Measurements from ENCODE around the gene PACS1.

PACS1 gene

DNA sequence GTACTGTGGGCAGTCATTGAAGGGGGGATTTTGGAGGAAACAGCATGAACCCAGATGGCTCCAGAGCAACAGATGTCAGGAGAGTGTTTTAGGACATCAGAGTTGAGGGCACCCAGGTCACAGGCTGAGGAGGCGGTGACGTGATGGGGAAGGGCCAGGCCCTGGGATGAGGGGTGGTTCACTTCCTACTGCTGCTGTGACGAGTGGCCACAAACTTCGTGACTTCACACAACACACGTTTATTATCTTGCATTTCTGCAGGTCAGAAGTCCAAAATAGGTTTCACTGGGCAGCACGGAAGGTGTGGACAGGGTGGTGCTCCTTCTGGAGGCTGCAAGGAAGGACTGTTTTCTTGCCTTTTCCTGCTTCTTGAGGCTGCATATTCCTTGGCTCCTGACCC lies 120.7 kb downstream of the PACS1 start:
- no peak for DNase-seq

DNA sequence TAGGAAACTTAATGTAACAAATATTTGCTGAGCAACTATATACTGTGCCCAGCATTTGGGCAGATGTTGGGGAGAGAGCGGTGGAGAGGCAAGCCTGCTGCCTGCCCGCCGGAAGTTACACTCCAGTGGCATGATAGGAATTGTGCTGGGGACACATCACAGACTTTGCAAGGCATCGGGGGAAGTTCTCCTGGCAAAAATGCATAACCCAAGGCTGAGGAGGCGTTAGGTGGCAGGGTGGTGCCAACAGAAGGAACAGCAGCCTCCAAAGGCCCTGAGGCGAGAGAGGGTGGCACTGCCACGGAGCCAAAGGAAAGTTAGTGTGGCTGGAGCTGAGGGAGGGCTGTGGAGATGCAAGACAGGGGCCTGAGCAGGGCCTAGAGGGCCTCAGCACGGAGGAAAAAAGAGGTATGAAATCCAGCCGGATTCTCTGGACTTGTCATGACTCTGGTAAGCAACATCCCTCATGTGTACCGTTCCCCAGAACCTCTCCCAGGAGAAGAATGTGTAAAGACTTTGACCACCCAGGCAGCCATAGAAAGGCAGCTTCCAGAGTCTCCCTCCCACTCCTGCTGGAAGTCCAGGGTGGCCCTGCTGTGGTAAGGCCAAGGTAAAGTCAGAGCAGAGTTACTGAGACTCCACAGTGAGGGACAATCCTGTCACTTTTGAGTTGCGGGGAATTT lies 122.2 kb downstream of the PACS1 start:
- no peak for DNase-seq

DNA sequence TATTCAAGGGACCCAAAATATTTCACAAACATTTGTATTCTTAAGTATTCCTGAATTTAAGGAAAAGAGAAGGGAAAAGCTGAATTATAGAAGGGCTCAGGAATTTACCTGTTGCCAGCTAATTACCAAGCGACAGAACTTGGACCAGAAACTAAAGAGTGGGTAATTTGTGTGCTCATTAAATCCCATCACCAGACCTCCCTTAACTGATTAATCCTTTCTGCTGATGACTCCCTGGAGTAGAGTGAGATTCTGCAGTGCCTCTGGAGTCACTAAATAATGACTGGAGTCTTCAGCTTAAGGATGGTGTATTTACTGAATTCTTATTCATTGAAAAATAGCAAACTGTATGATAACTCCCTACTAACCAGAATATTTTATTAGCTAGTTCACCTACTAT lies 124.3 kb downstream of the PACS1 start:
- no peak for DNase-seq

DNA sequence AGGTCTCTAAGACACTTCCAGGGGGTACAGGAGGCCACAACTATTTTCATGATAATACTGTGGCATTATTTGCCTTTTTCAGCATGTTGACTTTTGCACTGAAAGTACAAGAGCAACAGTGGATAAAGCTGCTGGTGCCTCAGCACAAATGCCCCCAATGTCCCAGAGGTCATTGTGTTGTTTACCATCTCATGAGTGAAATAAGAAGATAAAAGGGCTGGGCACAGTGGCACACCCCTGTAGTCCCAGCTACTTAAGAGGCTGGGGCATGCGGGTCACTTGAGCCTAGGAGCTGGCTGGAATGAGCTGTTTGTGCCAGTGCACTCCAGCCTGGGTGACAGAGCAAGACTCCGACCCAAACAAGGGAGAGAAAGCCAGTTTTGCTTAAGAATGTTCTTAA lies 125.8 kb downstream of the PACS1 start:
- no peak for DNase-seq

DNA sequence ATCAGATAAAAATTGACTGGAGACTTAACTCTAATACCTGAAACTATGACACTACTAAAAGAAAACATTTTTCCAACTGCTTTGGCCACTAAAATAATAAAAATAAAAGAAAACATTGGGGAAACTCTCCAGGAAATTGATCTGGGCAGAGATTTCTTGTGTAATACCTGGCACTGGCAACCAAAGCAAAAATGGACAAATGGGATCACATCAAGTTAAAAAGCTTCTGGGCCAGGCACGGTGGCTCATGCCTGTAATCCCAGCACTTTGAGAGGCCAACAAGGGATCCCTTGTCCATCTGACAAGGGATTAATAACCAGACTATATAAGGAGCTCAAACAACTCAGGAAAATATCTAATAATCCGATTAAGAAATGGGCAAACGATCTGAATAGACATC lies 133.8 kb downstream of the PACS1 start:
- DNase-seq: no peak

DNA sequence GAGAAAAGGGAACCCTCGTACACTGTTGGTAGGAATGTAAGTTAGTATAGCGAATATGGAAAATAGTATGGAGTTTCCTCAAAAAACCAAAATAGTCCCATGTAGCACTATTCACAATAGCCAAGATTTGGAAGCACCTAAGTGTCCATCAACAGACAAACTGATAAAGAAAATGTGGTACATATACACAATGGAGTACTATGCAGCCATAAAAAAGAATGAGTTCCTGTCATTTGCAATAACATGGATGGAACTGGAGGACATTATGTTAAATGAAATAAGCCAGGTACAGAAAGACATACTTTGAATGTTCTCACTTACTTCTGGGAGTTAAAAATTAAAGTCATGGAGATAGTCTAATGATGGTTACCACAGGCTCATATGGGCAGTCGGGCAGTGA lies 134.3 kb downstream of the PACS1 start:
- DNase-seq: no peak

DNA sequence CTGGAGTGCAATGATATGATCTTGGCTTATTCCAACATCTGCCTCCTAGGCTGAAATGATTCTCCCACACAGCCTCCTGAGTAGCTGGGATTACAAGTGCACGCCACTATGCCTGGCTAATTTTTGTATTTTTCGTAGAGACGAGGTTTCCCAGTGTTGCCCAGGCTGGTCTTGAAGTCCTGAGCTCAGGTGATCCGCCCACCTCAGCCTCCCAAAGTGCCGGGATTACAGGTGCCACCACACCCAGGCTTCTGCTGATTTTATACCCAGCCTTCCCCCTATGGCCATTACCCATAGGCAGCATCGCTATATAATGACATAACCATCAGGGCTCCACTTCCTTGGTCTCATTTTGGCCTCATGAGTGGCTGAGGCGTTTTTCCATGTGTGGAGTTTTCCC lies 137.7 kb downstream of the PACS1 start:
- DNase-seq: no peak

DNA sequence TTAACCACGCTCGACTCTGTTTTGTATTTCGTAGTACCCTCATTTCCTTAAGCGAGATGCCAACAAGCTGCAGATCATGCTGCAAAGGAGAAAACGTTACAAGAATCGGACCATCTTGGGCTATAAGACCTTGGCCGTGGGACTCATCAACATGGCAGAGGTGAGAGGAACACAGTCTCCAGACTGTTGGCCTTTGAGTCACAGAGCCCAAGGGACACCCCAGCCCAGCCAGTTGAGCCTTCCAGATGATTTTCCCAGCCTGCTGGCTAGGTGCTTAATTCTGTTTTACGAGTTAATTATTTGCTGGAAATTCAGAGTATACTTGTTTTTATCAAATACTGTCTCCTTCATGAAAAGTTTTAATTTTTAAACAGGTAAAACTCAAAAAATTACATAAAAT lies 141.0 kb downstream of the PACS1 start:
- DNase-seq: no peak

DNA sequence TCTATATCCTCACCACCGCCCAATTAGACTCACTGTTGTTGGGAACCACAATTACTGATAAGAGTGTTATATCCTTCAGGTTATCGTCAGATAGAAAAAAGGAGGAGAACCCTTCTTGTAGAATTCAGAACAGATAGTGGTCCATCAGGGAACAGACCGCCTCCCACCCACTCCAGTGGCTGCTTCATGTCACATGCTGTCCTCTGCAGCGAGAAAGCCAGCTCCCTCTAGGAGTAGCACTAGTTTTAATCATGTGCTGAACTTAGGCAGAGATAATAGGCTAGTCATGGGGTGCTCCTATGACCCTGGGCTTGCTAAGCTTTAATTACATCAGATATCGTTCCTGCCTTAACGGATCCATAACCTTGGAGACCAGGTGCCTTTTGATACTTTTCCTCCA lies 146.8 kb downstream of the PACS1 start:
- DNase-seq: no peak

DNA sequence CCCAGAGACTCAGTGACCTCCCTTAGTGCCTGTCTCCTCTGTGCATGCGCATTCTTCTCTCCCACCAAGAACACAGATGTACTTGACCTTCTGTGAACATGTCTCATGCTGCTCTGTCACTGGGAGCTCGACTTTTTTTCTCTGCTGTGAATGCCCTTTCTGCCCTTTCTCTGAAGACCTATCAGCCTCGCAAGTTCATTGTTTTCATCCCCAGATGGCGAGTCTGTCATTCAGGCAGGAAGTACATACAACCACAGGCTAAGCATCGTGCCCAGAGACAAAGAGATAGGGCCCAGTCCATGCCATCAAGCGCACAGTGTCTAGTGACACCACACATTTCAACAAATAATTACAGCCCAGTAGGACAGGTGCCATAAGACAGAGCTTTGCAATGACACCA lies 148.0 kb downstream of the PACS1 start:
- DNase-seq: no peak

DNA sequence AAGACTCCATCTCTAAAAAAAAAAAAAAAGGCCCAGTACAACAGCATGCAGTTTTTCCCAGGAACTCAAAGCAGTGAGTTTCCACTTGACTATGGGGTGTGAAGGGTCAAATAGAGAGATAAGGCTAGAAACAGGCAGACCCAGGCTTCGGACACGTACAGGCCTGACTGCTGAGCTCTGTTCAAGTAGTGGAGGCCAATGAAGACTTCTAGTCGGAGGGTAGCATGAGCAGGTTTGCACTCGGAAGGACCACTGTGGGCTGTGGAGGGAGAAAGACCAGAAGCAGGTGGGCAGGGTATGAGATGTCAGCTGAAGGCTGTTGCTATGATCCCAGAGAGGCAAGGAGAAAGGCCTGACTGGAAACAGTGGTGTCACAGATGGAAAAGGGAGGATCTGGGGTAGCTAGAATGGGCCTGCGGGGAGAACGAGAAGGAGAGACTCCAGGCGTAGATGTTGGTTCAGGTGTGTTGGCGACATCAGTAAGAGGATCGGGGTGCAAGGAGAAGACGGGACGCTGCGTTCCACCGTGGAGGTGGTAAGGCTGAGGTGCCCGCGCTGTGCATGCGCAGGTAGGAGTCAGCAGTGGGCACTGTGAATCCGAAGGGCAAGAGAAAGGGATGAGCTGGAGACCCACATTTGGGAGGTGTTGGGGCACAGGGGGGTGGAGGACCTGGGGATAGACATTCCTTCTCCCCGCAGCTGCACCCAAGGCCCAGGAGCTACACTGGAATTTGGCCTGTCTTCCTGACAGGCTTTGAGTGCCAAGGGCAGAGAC lies 149.0 kb downstream of the PACS1 start:
- DNase-seq: no peak

DNA sequence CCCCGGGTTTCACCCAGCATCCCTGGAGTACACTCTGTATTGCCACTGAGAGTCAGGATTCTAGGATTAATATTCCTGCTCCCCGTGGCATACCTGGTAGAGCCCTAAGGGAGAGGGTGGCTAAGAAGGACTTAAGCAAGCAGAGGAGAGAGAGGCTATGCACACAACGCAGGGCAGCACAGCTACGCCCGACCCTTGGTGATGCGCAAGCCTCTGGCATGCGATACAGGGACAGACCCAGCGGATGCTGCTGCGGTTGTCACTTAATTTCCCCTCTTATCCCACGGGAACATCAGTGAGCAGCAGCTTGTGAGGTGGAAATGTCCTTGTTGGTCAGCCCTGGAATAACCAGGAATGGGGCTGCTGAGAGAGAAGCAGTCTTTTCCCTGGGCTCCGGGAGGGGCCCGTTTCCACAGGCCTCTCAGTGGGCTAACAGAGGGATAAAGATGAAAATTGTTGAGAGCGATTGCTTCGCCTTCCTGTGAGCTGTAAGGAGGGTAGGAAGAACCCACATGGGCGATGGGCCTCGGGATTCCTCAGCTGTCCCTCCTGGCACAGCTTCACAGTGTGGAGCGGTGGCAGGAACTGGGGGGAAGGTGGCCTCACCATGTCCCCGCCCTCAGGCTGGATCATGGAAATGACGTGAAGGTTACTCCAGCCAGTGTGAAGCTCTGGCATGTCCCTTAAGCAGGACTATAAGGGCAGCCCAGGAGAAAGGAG lies 149.9 kb downstream of the PACS1 start:
- DNase-seq: no peak

DNA sequence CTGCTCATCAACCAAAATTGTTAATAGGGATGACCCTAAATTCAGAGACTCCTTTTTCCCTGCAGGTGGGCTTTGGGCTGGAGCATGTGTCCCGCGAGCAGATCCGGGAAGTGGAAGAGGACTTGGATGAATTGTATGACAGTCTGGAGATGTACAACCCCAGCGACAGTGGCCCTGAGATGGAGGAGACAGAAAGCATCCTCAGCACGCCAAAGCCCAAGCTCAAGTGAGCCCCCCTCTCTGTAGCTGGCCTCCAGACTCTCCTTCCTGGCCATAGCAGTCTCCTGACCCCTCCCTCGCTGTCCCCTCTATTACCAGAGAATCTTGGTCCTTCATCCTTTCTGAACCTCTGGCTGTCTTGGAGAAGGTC lies 150.5 kb downstream of the PACS1 start:
- DNase-seq: no peak

DNA sequence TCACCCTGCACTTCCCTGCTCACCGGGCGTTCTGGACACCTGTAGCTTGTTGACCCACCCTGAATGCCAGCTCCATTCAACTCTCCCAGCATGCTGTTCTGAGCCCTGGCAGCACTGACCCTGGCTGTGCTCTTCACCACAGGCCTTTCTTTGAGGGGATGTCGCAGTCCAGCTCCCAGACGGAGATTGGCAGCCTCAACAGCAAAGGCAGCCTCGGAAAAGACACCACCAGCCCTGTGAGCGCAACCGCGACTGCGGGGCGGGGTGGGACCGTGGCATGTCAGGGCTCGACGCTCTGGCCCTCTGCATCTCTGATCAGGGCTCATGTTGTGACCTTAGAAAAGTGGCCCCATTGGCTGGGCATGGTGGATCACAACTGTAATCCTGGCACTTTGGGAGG lies 150.9 kb downstream of the PACS1 start:
- DNase-seq: no peak

DNA sequence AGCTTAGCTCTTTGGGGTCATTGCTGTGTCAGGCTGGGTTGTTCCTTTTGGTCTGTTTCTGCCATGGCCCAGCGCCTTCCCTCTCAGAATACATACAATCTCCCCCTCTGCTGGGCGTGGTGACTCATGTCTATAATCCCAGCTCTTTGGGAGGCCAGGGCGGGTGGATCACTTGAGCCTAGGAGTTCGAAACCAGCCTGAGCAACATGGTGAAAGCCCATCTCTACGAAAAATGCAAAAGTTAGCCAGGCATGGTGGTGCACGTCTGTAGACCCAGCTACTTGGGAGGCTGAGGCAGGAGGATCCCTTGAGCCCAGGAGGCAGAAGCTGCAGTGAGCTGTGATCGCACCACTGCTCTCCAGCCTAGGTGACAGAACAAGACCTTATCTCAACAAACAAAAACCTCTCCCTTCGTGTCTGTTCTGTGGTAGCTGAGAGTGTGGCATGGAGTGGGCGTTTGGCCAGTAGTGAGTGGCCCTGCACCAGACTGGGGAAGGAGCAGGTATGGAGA lies 151.7 kb downstream of the PACS1 start:
- DNase-seq: no peak

DNA sequence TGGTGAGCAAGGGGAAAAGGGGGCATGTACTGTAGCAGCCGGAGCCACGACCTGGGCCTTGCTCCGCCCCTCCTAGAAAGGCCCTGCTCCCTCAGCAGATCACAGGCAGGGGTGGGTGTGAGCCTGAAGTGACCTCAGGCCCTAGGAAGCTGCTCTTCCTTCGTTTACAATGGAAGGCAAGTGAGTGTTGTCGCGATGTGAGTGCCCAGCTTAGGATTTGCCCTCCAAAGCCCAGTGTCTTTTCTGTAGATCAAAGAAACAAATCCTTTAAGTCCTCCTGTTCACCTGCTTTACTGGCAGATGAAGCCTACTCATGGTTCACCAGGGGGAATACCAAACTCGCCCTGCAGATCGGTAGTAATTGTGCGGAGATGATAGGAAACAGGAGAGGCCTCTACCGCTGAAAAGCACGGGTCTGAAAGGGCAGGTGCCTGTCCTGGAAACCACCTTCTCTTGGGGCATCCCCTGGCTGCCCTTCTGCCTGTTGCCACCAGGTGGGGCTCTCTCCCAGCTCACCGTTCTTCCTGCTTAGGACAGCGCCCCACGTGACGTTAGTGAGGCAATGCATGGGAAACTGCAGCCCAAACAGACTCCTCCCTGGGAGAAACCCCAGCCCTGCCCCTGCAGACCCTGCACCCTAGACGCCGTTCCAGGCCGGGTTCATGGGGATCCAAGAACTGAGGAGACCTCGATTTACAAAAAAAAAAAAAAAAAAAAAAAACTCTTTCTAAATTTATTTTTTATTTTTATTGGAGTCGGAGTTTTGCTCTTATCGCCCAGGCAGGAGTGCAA lies 152.5 kb downstream of the PACS1 start:
- peak; percentile 97 for DNase-seq

DNA sequence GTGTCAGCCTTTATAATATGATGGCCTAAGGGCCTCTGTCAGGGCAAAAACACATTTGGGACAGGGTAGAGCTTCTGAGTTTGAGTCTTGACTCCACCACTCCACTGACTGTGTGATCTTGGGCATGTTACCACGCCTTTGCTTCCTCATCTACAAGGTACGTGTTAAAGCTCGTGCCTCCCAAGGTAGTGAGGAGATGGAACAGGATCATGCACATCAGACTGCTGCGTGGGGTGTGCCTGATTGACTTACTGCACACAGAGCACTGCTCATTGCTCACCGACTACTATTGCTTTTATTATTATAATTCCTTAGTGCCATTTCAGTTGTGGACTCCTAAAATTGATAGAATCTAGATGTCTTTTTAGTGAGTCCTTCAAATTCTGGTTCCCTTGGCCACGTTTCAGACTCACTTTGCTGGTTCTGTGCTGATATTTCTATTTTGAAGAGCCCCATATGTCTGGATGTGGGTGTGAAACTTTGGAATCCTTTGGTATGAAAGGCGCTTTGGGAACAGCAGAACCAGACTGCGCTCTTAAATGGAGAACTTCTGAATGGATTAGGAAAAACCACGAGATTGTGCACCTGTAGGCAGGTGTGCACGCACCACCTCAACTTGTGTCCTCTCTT lies 154.3 kb downstream of the PACS1 start:
- no peak for DNase-seq

DNA sequence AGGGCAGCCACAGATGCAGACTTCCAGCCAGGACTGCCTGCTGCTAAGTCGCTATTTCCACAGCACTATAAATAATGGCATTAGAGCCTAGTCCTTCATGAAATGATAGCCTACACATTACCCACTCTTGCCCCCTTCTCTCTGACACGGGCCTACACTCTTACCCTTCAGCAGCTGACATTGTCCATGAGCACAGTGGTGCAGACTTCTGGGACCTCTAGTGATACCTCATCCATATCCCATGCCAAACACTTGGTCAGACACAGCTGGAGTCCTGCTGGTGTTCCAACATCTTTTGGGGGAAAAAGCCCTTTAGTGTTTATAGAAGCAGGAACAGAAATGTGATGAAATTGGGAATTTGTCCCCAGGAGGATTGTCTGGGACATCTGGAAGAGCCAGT lies 155.0 kb downstream of the PACS1 start:
- no peak for DNase-seq

DNA sequence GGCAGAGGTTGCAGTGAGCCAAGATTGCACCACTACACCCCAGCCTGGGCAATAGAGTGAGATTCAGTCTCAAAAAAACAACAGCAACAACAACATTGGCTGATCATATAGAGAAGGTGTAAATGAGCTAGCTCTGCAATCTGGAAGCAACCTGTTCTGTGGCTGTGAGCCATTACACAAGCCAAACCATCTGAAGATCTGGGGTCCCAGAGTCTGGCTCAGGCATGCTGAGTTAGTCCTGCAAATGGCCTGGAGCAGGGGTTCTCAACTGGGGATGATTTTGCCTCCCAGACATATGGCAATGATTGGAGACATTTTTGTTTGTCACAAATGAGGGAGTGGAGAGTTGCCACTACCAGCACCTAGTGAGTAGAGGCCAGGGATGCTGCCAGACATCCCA lies 156.0 kb downstream of the PACS1 start:
- no peak for DNase-seq

DNA sequence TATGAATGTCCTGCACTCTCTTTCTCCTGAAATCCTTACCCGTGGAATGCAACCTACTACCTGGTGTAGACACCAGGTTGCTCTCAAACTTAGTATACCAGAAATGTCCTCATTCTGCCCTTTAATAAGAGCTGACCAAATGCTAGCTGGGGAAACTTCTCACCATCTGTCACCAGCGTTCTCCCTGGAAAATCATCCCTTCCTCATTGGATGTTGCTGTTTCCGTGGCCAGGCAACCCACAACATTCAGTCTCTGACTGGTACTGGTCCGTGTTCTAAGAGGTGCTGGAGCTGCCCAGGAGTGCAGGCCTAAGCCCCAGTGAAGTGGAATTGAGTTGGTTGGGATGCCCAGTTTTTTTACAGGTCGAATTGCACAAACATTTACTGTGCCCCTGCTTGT lies 157.6 kb downstream of the PACS1 start:
- no peak for DNase-seq

DNA sequence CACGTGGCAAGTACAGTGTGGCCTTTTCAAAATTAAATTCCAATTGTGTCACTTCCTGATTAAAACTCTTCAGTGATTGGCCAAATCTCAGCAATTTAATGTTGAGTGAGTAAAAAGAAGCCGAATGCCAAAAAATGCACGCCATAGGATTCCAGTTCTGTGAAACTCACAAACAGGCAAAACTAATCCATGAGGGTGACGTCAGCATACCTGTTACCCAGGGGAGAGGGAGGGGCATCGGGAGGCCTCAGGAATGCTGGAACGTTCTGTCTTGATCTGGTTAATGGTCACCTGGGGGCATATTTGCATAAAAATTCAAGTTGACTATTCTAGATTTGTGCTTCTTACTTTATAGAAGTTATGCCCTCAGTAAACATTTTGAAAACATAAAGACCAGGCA lies 158.4 kb downstream of the PACS1 start:
- DNase-seq: no peak

DNA sequence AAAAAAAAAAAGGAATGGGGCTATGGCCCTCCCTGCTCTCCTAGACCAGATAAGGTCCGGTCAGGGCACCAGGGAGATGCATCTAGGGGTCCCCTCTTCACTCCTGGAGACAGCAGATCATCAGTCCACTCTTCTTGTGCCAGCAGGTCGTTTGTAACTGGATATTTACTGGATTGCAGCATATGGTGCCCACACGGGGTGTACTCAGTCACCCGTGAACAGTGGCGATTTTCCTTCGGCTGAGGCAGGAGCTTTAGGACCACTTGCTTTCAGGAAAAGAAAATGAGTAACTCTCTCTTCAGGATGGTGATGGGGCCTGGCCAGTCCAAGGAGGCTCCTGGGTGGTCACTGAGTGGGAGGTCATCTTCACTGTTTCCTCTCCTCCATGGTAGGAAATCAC lies 160.1 kb downstream of the PACS1 start:
- DNase-seq: no peak

DNA sequence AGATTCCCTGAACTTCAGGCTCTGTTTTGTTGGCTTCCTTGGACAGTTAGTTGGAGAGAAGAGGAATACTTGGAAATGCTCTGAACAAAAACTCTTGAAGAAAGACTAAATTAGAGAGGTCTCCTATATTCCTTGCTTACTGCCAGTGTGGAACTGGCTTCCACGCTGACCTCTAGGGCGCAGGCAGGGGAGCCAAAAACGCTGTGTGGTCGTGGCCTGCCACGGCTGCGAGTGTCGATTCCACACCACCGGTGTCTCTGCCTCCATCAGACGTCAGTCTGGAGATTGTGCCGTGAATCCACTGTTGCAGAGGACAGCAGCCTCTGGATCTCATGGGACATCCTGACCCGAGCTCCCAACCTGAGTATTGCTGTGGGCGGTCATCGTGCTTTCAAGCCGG lies 160.9 kb downstream of the PACS1 start:
- no peak for DNase-seq
